Activated naive CD4-positive, alpha-beta T cell treated with anti-CD3 and anti-CD28 coated beads, Interleukin-2, amount 10 ng/mL, durations not matched to agents 7 days and 5 days (primary cell): ENCODE measurements around the gene RHOU.

Experiments
- CTCF ChIA-PET: fragments of 350-600 bp; sonication (Branson Sonifier 250); formaldehyde crosslinking; loops from one replicate; lab custom pipeline; 2021; ENCODE audit warnings: antibody characterized with exemption; lab: Charles Lee
- DNase-seq: peaks from one replicate; pipeline ENCODE4 v3.0.0-alpha.2; 2020
- H3K27ac Mint-ChIP-seq: one replicate; pipeline ENCODE4 v1.8.0; 2021; ENCODE audit warnings: mild to moderate bottlenecking, moderate library complexity, mixed read lengths
- H3K27me3 Mint-ChIP-seq: one replicate; pipeline ENCODE4 v1.8.0; 2021; ENCODE audit warnings: mild to moderate bottlenecking, mixed read lengths
- H3K36me3 Mint-ChIP-seq: one replicate; pipeline ENCODE4 v1.8.0; 2021; ENCODE audit warnings: mixed read lengths
- H3K4me1 Mint-ChIP-seq: one replicate; pipeline ENCODE4 v1.8.0; 2021; ENCODE audit warnings: mixed read lengths
- H3K4me3 Mint-ChIP-seq: one replicate; pipeline ENCODE4 v1.8.0; 2021; ENCODE audit warnings: mild to moderate bottlenecking, moderate library complexity, mixed read lengths
- H3K9me3 Mint-ChIP-seq: one replicate; pipeline ENCODE4 v1.8.0; 2021; ENCODE audit warnings: mixed read lengths

Gene RHOU

DNA sequence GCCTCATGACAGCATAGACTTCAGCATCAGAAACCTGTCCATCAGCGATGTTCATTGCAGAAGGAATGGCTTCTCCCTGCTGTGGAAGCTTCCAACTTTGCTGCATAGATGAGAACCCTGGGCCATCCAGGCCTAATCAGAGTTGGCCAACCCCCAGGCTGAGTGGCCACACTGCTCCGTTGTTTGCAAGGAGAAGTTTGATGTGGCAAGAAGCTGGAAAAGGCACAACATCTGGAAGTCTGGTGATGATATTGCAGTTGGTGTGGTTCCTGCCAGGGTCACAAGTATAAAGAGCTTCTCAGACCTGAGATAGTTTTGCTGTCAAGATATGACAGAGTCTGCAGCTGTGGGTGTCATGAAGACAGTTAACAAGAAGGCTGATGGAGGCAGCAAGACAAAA lies 41.2 kb downstream of the RHOU start:
- H3K4me1 Mint-ChIP-seq, result peaks cover 9% of the 10 kb centered on the region
- H3K9me3 Mint-ChIP-seq, result no peaks in the 10 kb centered on the region
- peaks cover 4% of the 10 kb centered on the region for H3K27me3 Mint-ChIP-seq
- no peaks in the 10 kb centered on the region for H3K36me3 Mint-ChIP-seq
- DNase-seq, result no peak
- CTCF ChIA-PET, result interaction anchor here (1.6 kb wide), 1 partner anchor 16 kb away, joined by 4 read pairs; no protein-coding TSS in a partner anchor
- H3K27ac Mint-ChIP-seq, result no peak overlapping the region
- H3K4me3 Mint-ChIP-seq, result no peak overlapping the region

DNA sequence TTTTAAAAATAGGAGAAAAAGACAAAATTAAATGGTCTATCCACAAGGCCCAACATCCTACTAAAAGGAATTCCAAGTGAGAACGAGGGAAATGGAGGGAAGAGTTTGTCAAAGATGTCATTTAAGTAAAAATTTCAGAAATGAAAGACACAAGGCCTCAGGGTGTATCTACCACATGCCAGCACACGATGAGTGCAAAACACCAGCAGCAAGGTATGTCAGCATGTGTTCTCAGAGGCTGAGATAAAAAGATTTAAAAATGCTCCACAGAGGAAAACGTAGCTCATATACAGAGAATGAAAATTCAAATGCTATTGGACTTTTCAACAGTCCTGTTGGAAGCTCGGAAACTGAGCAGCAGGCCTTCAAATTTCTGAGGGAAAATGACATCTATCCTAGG lies 42.0 kb downstream of the RHOU start:
- Mint-ChIP-seq H3K4me3 (no peak overlapping the region), H3K4me1 (peaks cover 9% of the 10 kb centered on the region), H3K27ac (no peak overlapping the region), H3K36me3 (no peaks in the 10 kb centered on the region), H3K27me3 (peaks cover 4% of the 10 kb centered on the region), H3K9me3 (no peaks in the 10 kb centered on the region)
- CTCF ChIA-PET, result interaction anchor here (1.6 kb wide), 1 partner anchor 15 kb away, joined by 4 read pairs; no protein-coding TSS in a partner anchor
- no peak for DNase-seq

DNA sequence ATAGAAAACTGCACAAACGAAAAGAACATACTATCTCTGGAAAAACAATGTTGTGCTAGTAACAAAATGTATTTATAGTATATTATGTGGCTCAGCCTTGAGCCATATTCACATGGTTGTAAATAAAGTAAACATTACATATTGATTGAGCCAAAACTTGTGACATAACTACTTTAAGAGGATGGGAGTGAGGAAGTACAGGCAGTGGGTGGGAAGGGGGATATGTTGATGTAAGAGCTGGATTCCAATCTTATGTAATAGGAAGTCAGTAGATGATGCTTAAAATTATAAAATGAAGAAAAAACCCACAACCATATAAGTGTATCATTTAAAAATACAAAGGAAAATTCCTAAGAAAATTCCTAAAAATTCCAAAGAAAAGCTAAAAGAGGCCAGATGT lies 42.7 kb downstream of the RHOU start:
- H3K36me3 Mint-ChIP-seq, result no peaks in the 10 kb centered on the region
- DNase-seq, result no peak
- H3K4me3 Mint-ChIP-seq, result no peak overlapping the region
- no peaks in the 10 kb centered on the region for H3K9me3 Mint-ChIP-seq
- H3K27ac Mint-ChIP-seq, result no peak overlapping the region
- peaks cover 4% of the 10 kb centered on the region for H3K27me3 Mint-ChIP-seq
- CTCF ChIA-PET, result interaction anchor here (1.9 kb wide), 1 partner anchor 450 kb away, joined by 7 read pairs; no protein-coding TSS in a partner anchor
- H3K4me1 Mint-ChIP-seq, result peaks cover 8% of the 10 kb centered on the region

DNA sequence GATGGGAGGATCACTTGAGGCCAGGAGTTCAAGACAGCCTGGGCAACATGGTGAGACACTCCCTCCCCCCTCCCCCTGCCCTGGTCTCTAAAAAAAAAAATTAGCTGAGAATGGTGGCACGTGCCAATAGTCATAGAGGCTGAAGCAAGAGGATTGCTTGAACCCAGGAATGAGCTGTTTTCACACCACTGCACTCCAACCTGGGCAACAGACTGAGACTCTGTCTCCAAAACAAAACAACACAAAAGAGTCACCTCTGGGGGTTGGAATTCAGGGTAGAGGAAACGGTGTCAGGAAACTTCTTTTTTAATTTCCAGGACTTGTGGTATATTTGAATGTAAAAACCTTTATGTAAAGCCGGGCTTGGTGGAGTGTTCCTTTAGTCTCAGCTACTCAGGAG lies 43.2 kb downstream of the RHOU start:
- H3K27me3 Mint-ChIP-seq, result peaks cover 4% of the 10 kb centered on the region
- DNase-seq, result no peak
- H3K27ac Mint-ChIP-seq, result no peak overlapping the region
- H3K9me3 Mint-ChIP-seq, result no peaks in the 10 kb centered on the region
- no peaks in the 10 kb centered on the region for H3K36me3 Mint-ChIP-seq
- peaks cover 7% of the 10 kb centered on the region for H3K4me1 Mint-ChIP-seq
- H3K4me3 Mint-ChIP-seq, result no peak overlapping the region
- CTCF ChIA-PET, result interaction anchor here (1.9 kb wide), 1 partner anchor 449 kb away, joined by 7 read pairs; no protein-coding TSS in a partner anchor

DNA sequence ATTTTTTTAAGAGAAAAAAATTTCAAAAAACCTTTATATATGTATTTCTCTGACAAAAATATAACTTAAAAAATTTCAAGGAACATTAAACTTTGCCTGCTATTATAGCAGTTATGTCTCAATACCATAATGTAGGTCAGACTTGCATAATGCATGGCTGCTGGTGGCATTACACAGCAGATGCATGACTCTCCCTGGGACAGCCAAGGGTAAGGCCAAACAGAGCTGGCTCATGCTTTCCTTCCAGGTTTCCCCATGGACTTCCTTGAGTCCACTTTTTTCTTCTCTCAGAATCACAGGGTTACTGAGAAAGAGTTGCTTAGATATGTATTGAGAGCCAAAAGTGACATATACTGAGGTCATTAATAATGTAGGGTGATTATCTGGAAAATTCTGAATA lies 43.7 kb downstream of the RHOU start:
- CTCF ChIA-PET, result interaction anchor here (1.9 kb wide), 1 partner anchor 449 kb away, joined by 7 read pairs; no protein-coding TSS in a partner anchor
- H3K4me1 Mint-ChIP-seq, result peaks cover 7% of the 10 kb centered on the region
- H3K36me3 Mint-ChIP-seq, result no peaks in the 10 kb centered on the region
- no peak overlapping the region for H3K4me3 Mint-ChIP-seq
- H3K9me3 Mint-ChIP-seq, result no peaks in the 10 kb centered on the region
- H3K27ac Mint-ChIP-seq, result no peak overlapping the region
- H3K27me3 Mint-ChIP-seq, result peaks cover 4% of the 10 kb centered on the region
- no peak for DNase-seq

DNA sequence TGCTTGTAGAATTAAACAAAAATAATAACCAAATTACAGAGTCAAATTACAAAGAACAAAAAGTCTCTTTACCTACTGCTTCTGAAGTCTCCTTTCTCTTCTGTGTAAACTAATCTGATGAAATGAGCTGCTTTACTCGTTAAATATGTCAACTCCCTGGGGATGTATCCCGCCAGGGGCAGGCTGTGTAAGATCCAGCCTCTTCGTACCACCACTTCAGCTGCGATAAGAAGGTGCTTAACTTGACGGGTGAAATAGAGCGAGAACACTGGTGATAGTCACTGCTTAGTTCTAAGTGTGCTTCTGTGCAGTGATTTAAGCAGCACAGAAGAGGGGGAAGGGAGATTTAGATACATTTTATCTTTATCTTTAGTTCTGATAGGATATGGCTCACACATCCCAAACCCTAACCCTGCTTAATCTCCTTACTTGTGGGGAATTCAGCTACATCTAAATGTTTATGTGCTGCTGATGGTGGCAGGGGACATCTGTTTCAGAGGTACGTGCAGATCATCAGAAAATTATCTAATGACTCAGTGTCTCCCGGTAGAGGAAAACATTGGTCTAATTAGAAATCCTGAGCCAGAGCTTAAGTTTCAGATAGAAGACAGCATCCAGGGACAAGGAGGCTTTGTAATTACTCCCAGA lies 46.0 kb downstream of the RHOU start:
- H3K4me3 Mint-ChIP-seq, result no peak overlapping the region
- DNase-seq, result no peak
- no peak overlapping the region for H3K27ac Mint-ChIP-seq
- no peaks in the 10 kb centered on the region for H3K4me1 Mint-ChIP-seq
- peaks cover 4% of the 10 kb centered on the region for H3K27me3 Mint-ChIP-seq
- no peaks in the 10 kb centered on the region for H3K9me3 Mint-ChIP-seq
- CTCF ChIA-PET, result interaction anchor here (0.7 to 1.7 kb wide), 2 partner anchors 11 to 697 kb away, joined by 3 to 6 read pairs; no protein-coding TSS in a partner anchor
- H3K36me3 Mint-ChIP-seq, result no peaks in the 10 kb centered on the region

DNA sequence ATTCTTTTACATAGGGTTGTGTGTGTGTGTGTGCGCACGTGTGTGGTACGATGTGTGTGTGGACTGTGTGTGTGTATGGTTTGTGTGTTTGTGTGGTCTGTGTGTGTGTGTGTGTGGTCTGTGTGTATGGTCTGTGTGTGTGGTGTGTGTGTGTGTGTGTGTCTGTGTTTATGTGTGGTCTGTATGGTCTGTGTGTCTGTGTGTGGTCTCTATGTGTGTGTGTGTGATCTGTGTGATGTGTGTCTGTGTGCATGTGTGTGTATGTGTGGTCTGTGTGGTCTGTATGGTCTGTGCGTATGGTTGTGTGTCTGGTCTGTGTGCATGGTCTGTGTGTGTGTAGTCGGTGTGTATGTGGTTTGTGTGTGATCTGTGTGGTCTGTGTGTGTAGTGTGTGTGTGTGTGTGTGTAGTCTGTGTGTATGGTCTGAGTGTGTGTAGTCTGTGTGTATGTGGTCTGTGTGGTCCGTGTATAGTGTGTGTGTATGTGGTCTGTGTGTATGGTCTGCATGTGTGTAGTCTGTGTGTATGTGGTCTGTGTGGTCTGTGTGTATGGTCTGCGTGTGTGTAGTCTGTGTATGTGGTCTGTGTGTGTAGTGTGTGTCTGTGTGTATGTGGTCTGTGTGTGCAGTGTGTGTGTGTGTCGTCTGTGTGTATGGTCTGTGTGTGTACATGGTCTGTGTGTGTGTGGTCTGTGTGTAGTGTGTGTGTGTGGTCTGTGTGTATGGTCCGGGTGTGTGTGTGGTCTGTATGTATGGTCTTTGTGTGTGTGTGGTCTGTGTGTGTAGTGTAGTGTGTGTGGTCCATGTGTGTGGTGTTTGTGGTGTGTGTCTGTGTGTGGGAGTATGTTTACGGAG lies 46.8 kb downstream of the RHOU start:
- CTCF ChIA-PET, result interaction anchor here (1.7 kb wide), 1 partner anchor 11 kb away, joined by 6 read pairs; no protein-coding TSS in a partner anchor
- Mint-ChIP-seq H3K27ac (no peak overlapping the region), H3K9me3 (no peaks in the 10 kb centered on the region), H3K36me3 (no peaks in the 10 kb centered on the region), H3K4me1 (no peaks in the 10 kb centered on the region), H3K27me3 (peaks cover 4% of the 10 kb centered on the region), H3K4me3 (no peak overlapping the region)
- DNase-seq, result no peak

DNA sequence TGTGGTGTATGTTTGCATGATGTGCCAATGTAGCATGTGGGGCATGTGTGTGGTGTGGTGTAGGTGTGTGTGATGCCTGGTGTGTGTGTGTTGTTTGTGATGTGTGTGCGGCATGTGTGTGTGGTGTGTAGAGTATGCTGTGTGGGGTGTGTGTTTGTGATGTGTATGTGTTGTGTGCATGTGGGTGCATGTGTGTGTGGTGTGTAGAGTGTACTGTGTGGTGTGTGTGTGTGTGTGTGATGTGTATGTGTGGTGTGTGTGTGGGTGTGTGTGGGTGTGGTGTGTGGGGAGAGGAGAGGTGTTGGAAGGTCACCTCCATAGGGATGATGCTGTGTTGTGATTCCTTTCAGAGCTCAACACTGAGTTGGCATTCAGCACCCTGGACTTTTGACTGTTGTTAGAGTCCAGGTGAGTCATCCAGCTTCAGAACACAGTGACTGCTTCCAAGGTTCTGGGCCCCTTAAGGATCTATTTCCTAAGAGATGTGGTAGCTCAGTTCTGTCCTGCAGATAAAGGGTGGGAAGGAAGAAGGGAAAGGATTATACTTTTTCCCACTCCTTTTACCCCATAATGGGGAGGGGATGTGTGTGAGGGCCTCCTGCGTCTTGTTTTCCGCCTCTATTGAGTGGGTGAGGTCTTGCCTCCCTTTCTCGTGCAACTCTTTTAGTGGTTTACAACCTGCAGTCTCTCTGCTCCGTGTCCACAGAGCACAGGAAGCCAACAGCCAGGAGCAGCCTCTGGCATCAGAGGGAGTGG lies 47.6 kb downstream of the RHOU start:
- no peaks in the 10 kb centered on the region for H3K9me3 Mint-ChIP-seq
- no peak for DNase-seq
- CTCF ChIA-PET, result no interaction called here
- no peaks in the 10 kb centered on the region for H3K4me1 Mint-ChIP-seq
- no peak overlapping the region for H3K4me3 Mint-ChIP-seq
- H3K36me3 Mint-ChIP-seq, result no peaks in the 10 kb centered on the region
- no peak overlapping the region for H3K27ac Mint-ChIP-seq
- peaks cover 4% of the 10 kb centered on the region for H3K27me3 Mint-ChIP-seq

DNA sequence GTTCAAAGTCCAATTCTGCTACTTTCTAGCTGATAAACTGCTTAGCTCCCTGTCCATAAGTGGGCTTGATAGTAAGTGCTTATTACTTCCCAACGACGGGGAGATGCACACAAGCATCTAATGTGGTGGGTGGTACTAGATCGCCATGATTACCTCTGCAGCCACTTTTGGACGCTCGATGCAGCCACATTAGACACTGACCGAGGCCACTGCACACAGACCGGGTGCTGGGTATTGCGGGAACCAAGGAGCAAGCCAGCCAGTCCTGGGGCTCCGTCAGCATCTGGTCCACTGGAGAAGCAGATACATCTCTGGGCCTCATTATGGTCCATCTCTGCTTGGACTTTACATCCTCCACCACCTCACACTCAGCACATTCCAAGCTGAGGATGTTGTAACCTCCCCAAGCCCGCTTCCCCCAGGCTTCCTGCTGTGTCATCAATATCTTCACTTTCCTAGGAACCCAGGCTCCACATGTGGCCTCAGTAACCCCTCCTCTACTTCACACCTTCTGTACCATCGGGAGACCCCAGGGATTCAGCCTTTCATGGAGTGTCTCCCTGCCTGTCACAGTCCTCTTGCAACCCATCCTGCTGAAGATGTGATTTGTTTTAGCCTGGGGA lies 48.2 kb downstream of the RHOU start:
- CTCF ChIA-PET, result no interaction called here
- H3K27me3 Mint-ChIP-seq, result peaks cover 4% of the 10 kb centered on the region
- no peaks in the 10 kb centered on the region for H3K36me3 Mint-ChIP-seq
- no peak overlapping the region for H3K4me3 Mint-ChIP-seq
- no peaks in the 10 kb centered on the region for H3K4me1 Mint-ChIP-seq
- no peak for DNase-seq
- no peak overlapping the region for H3K27ac Mint-ChIP-seq
- no peaks in the 10 kb centered on the region for H3K9me3 Mint-ChIP-seq

DNA sequence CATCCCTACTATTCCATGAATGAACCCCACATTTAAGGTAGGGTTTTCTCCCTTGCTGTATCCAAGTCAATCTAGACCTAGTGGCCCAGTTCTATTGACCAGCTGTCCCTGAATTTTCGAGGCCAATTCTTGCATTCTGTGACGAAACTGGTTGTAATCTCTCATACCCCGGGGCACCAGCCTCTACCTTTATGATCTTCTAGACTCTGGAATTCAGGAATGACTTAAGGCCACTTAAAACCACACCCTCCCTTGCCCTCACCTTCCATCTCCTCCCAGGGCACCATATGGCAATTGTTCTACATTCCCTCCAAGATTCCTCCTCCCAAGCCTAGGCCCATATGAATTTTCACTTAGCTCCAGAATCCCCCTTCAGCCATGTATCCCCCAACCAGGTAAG lies 48.9 kb downstream of the RHOU start:
- no peaks in the 10 kb centered on the region for H3K4me1 Mint-ChIP-seq
- no peaks in the 10 kb centered on the region for H3K9me3 Mint-ChIP-seq
- DNase-seq, result no peak
- no peaks in the 10 kb centered on the region for H3K36me3 Mint-ChIP-seq
- peaks cover 4% of the 10 kb centered on the region for H3K27me3 Mint-ChIP-seq
- CTCF ChIA-PET, result no interaction called here
- H3K4me3 Mint-ChIP-seq, result no peak overlapping the region
- H3K27ac Mint-ChIP-seq, result no peak overlapping the region

DNA sequence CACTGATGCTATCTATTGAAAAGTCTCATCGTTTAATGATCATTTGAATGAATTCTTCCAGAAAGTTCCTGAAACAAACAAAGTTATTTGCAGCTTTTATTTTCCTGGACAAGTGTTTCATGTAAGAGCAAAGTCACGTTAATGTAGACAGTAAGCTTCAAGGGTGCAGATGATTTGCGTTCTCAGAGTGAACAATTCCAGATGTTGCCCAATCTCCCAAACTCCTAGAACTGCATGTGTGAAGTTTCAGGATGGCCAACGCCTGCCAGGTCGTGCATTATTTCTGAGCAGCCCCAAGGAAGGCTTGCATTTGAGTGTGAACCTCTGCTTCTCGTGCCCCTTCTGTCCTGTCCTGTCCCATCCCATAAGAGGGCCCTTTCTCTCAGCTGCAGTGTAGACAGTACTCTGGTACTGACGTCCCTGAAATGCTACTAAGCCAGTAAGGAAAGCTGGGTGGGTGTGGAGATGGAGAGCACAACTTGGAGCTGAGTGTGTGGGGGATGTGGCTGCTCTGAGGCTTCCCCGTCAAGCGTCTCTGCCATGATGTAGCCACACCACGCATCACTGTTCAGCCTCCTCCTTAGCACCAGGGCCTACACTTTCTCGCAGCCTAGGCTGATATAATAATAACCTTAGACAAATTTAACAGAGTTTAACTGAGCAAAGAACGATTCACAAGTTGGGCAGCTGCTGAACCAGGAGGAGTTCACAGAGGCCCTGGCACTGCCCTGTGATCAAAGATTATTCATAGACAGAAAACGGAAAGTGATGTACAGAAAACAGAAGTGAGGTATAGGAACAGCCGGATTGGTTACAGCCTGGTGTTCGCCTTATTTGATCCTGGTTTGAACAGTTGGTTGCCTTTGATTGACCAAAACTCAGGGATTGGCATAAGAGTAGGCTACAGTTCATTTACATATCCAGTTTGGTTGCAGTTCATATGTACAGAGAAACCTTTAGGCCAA lies 50.4 kb downstream of the RHOU start:
- no peak overlapping the region for H3K4me3 Mint-ChIP-seq
- H3K9me3 Mint-ChIP-seq, result no peaks in the 10 kb centered on the region
- CTCF ChIA-PET, result no interaction called here
- H3K36me3 Mint-ChIP-seq, result no peaks in the 10 kb centered on the region
- no peaks in the 10 kb centered on the region for H3K27me3 Mint-ChIP-seq
- no peak overlapping the region for H3K27ac Mint-ChIP-seq
- H3K4me1 Mint-ChIP-seq, result peaks cover 4% of the 10 kb centered on the region
- DNase-seq, result no peak

DNA sequence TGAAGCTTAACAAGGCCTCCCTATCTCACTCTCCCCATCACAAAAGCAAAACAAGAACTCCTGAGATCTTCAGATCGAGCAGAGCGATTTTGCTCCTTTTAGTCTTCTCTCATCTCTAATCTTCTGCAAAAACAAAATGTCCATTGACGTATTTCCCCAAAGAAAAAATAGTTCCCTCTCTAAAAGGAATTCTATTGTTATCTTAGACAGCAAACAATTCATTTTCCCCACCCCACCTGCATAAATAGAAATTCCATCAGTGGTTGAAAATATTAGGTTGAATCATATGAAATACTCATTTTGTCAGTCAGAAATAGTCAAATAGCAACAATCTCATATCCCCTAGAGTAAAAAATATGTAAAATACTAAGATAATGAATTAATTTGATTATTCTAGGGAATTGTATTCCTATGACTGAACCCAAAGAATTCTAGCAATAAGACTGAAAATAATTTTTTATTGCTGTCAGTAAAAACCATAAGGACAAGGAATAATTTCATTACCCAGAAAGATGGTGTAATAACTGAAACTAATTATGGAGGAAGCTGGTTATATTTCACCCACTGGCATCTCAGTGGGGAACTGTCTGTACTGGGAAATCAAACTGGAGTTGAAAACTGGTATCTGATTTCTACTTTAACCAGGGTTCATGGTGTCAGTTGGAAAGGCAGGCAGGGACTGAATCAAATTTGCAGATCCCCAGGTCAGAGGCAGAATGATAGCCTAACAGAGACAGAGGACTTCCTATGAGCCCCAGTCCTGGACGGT lies 51.3 kb downstream of the RHOU start:
- CTCF ChIA-PET, result no interaction called here
- no peaks in the 10 kb centered on the region for H3K9me3 Mint-ChIP-seq

More for the DNA sequence above, 51.3 kb downstream of the RHOU start:
- Mint-ChIP-seq H3K4me3 (no peak overlapping the region), H3K36me3 (peaks cover 3% of the 10 kb centered on the region), H3K4me1 (peaks cover 10% of the 10 kb centered on the region), H3K27me3 (no peaks in the 10 kb centered on the region), H3K27ac (no peak overlapping the region)
- no peak for DNase-seq
